GM12872 (cell line): ENCODE results near the gene PIERCE2.

Source experiments
- TF ChIP-seq, protein P1 (sequence below): IDR thresholded peaks from 3 replicates; pipeline ENCODE4 v1.5.1; 2011; ENCODE audit warnings: low read depth, mild to moderate bottlenecking, low read length, moderate library complexity; ENCODE audit not compliant: insufficient read depth

The PIERCE2 gene

GRCh38 chr15:55381595-55381994, 26.7 kb upstream of the PIERCE2 start:
- TF ChIP-seq, protein P1, sequence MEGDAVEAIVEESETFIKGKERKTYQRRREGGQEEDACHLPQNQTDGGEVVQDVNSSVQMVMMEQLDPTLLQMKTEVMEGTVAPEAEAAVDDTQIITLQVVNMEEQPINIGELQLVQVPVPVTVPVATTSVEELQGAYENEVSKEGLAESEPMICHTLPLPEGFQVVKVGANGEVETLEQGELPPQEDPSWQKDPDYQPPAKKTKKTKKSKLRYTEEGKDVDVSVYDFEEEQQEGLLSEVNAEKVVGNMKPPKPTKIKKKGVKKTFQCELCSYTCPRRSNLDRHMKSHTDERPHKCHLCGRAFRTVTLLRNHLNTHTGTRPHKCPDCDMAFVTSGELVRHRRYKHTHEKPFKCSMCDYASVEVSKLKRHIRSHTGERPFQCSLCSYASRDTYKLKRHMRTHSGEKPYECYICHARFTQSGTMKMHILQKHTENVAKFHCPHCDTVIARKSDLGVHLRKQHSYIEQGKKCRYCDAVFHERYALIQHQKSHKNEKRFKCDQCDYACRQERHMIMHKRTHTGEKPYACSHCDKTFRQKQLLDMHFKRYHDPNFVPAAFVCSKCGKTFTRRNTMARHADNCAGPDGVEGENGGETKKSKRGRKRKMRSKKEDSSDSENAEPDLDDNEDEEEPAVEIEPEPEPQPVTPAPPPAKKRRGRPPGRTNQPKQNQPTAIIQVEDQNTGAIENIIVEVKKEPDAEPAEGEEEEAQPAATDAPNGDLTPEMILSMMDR: no peak

GRCh38 chr15:55383687-55384086, 24.6 kb upstream of the PIERCE2 start:
- TF ChIP-seq, protein P1: no peak

DNA sequence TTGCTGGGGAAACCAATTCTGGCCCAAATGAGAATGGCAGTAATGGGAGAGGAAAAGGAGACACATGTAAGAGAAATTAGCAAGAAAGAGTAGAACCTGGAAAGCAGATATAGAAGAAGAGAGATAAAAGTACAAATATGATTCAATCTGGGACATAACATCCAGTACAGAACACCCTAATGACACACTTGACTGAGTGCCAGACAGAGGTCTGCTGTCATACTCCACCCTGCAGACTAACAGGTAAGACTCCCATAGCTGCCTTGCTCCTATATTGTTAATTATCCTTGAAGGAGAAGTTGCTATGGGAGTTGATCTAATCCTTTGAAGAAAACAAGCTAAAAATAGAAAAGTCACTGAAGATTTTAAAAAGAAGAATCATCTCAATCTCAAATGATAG, 21.3 kb upstream of the PIERCE2 start:
- TF ChIP-seq, protein P1: no peak

DNA sequence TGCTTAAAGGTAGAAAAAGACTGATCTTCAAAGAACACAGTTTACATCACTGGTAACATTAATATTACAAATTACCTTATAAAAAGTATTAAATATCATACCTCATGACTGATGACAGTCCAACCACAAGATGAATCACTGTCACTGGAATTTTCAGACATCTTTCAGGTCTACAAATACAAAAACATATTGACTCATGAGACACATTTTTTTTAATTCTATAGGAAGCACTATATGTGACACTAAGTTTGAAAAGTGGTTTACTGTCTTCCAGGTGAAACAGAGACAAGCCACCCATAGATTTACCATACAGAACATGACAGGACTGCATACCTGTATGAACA, 19.1 kb upstream of the PIERCE2 start:
- TF ChIP-seq, protein P1: no peak

GRCh38 chr15:55394694-55395093, 13.6 kb upstream of the PIERCE2 start:
- TF ChIP-seq, protein P1: no peak

DNA sequence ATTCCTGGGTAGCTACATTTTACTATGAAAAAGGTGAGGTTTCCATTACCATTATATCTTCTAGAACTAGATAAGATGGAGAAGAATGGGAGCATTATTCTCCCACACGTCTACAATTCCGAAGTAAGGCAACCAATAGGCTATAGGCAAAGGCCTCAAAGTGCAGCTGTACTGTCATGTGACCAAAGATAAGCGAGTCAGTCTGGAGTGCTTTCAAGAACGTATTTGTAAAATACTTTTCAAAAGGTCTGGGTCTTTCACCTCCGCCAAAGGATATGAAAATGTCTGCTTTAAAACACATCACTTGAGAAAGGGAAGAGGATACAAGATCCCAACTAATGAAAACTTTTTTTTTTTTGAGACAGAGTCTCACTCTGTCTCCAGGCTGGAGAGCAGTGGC, 10.1 kb upstream of the PIERCE2 start:
- TF ChIP-seq, protein P1: no peak

DNA sequence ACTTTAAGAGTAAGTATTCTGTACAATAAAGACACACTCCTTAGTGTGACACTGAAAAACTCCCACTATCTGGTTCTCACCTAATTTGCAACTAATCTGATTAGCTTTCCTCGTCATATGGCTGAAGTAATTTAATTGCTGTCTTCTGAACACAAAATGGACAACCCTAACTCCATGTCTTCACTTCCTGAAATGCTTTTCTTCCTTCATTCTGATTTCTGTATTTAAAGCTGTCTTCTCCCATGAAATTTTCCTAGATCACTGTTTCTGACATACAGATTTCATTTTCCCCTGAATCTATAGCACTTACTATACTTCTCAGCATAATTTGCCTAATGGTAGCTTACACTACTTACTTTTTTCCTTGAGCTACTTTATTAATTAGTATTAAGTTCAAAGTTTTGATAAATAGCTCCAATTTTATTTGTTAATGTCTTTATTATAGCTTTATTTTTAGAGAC, 6.5 kb upstream of the PIERCE2 start:
- TF ChIP-seq, protein P1: no peak

GRCh38 chr15:55402707-55403106, 5.6 kb upstream of the PIERCE2 start:
- TF ChIP-seq, protein P1: no peak
